ENCODE data around the gene KRT6B.

- TF ChIP-seq CTCF (IDR thresholded peaks at IDR 0.05; ENCODE audit: extremely low read depth in 1 of 2, insufficient read depth in 1 of 2, low read depth in 1 of 2, low read length in 2 of 2) (no peak), GATA2 (IDR thresholded peaks at IDR 0.05; ENCODE audit: insufficient read depth, insufficient read length, low read depth, low read length) (no peak)
Observed at GRCh38 chr12:52469853-52470252, 17.9 kb upstream of the KRT6B start.
